CD4-positive, alpha-beta T cell treated with Interferon alpha-2 for 1 hour (primary cell): ENCODE measurements around the gene AKAP1.

Experiments used
- DNase-seq, 2 donors: peaks; one replicate each; pipeline ENCODE4 v3.0.0-alpha.2; 2020 to 2022

Gene AKAP1, protein sequence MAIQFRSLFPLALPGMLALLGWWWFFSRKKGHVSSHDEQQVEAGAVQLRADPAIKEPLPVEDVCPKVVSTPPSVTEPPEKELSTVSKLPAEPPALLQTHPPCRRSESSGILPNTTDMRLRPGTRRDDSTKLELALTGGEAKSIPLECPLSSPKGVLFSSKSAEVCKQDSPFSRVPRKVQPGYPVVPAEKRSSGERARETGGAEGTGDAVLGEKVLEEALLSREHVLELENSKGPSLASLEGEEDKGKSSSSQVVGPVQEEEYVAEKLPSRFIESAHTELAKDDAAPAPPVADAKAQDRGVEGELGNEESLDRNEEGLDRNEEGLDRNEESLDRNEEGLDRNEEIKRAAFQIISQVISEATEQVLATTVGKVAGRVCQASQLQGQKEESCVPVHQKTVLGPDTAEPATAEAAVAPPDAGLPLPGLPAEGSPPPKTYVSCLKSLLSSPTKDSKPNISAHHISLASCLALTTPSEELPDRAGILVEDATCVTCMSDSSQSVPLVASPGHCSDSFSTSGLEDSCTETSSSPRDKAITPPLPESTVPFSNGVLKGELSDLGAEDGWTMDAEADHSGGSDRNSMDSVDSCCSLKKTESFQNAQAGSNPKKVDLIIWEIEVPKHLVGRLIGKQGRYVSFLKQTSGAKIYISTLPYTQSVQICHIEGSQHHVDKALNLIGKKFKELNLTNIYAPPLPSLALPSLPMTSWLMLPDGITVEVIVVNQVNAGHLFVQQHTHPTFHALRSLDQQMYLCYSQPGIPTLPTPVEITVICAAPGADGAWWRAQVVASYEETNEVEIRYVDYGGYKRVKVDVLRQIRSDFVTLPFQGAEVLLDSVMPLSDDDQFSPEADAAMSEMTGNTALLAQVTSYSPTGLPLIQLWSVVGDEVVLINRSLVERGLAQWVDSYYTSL

GRCh38 chr17:57084802-57085447 is at the start of gene AKAP1:
TSS of gene AKAP1 (plus strand) at chr17:57085246. CDS start at chr17:57105465, 20,219 bp downstream.
- DNase-seq: peak; percentile 95 to 97

GRCh38 chr17:57035971-57036481 is 49.0 kb upstream of the AKAP1 start:
- no peak for DNase-seq

- no peak for DNase-seq
Measured at GRCh38 chr17:57037411-57037810, 47.6 kb upstream of the AKAP1 start.

GRCh38 chr17:57038486-57038885 is 46.6 kb upstream of the AKAP1 start:
- DNase-seq: no peak

GRCh38 chr17:57040571-57040970 is 44.5 kb upstream of the AKAP1 start:
- no peak for DNase-seq

GRCh38 chr17:57043276-57043675 is 41.8 kb upstream of the AKAP1 start:
- no peak for DNase-seq

GRCh38 chr17:57044976-57045867 is 39.8 kb upstream of the AKAP1 start:
- DNase-seq: peak in 1 of 2 donors; percentile 6

- DNase-seq: peak; percentile 4 to 28
Measured at GRCh38 chr17:57045868-57046704, 39.0 kb upstream of the AKAP1 start.

DNA sequence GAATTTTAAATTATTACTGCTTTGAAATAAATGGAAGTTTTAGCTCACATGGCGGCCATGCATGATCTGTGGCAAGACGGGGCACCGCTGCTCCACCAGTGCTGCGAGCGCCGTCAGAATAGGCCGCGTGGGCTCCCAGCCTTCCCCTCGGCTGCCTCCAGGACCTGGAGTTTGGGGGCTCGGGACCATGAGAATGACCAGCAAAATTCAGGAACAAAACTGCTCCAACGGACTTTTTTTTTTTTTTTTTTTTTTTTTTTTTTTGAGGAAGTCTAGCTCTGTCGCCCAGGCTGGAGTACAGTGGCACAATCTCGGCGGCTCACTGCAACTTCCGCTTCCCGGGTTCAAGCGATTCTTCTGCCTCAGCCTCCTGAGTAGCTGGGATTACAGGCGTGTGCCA is 38.3 kb upstream of the AKAP1 start:
- DNase-seq: peak in 1 of 2 donors; percentile 8

DNA sequence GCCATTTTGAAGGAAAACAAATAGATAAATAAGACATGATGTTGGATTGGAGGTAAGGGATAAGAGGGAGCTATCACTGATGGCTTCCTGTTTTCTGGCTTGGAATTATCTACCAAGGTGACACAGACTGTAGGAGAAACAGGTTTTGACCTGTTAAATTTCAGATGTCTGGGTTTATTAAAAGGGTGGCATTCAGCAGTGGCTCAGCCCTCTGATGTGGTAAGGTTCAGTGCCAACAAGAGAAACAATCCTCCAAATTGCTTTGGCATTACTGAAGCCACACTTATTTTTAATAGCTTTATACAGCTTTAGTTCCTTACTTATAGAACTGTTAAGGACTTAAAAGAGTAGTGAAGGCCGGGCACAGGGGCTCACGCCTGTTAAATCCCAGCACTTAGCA is 37.0 kb upstream of the AKAP1 start:
- DNase-seq: no peak

DNA sequence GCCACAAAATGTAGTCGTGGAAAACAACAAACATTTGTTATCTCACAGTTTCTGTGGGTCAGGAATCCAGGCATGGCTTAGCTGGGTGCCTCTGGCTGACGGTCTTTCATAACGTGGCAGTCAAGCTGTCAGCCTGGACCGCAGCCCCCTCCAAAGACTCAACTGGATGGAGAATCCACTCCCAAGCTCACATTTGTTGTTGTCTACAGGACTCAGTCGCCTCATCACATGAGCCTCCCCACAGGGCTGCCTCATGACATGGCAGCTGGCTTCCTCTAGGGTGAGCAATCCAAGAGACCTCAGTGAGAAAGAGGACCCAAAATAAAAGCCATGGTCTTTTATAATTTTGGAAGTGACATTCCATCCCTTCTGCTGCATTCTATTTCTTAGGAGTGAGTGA is 34.7 kb upstream of the AKAP1 start:
- no peak for DNase-seq

DNA sequence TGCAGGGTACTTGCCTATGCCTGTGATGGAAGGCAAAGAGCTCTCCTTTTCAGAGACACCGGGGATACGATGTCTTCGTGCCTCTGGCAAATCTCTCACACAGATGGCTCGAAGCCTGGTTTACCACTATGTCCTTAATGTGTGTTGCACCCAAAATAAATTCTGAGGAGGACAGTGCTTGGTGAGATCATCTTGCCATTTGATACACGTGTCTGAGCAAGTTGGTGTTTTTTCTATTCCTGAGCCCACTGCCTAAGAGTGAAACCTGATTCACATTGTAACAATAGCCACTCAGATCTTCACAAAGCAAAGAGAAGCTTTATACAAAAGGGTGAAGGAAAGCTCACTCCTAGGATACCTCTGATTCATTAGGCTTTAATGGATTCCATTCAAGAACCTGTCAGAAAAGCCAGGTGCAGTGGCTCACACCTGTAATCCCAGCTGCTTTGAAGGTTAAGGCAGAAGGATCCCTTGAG is 33.1 kb upstream of the AKAP1 start:
- DNase-seq: no peak

DNA sequence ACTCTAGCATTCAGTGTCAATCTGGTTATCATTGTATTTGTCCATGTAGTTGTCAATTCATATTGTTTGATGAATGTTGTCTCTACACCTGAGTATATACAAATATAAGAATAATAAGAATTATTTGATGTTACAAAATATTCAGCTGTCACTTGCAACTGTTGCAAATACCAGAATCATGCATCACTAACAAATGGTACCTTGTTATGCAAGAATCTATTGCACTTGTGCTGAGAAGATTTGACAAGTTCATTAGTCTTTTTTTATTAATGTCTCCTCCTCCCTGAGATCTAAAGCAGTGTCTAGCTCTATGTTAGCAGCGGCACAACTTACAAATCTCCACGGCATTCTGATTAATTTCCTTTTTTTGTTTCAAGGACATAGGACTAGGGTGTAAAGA is 22.2 kb upstream of the AKAP1 start:
- no peak for DNase-seq

DNA sequence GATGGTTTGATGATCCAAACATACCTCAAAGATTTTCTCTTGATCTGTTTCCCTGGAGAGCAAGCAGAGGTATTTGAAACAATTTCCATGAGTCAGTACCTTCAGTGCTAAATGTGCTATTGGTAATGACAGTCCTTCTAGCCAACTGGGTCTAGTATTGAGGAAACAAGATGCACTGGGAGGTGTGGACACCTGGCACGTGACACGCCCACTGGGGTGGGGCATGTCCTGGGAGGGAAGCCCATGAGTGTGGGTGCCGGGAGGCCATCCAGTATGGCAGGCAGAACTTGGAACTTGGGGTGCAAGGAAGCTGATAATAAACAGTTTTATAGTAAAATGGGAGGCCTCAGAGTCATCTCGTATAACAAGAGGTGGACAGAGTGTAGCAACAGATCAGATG is 17.9 kb upstream of the AKAP1 start:
- DNase-seq: no peak

DNA sequence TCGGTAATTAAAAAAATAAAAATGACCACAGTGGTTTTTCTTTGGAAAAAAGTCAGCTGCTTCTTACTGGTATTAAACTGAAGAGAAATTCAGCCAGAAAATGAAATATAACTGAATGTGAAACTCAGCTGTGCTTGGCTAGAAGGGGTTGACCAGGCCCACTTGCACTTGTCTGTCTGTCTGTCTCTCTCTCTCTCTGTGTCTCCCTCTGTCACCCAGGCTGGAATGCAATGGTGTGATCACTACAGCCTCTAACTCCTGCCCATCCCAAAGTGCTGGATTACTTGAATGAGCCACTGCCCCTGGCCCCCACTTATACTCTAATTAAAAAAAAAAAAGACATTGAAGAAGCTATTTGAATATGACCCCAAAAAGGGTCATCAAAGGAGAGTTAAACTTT is 17.3 kb upstream of the AKAP1 start:
- no peak for DNase-seq

GRCh38 chr17:57068222-57068658 is 16.8 kb upstream of the AKAP1 start:
- no peak for DNase-seq

GRCh38 chr17:57068707-57069106 is 16.3 kb upstream of the AKAP1 start:
- no peak for DNase-seq

DNA sequence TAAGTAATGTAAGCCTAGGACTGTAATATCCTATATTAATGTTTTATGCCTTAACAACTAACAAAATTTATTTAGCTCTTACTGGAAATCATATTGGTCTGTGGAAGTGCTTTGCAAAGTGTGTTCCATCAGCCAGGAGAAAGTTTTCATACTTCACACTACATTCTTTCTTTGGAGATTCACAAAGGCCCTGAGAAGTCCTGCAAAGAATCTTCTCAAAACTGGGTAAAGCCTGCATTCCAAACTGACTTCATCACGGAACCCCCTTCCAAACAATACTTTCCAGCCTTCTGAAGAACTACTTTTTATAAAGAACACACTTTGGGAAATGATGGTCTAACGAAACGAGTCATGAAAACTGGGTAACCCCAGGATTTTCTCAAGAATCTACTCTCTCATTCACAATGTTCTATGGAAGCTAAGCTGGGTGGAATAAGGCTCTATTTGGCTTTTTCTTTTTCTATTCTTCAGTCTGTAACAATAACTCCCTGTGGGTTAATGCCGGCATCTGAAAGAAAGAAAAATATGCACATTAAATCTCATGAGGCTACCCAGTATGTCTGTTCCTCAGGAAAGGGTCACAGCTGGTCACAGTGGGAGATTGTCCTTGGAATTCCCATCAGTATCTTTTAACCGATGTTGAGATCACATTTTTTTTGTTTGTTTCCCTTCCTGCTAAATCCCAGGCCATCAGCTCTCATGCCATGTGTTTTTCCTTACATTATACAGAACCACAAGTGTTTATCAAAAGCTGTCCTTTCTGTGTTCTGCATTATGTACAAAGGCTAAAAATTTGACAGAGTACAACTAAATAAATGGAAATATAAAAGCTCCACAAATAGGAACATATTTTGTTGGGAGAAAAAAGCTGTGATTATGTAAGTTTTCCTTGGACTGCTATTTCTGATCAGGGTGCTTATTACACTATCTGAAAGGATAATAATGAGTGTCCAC is 12.8 kb upstream of the AKAP1 start:
- DNase-seq: no peak

GRCh38 chr17:57073626-57074025 is 11.4 kb upstream of the AKAP1 start:
- DNase-seq: no peak

GRCh38 chr17:57075193-57075592 is 9.9 kb upstream of the AKAP1 start:
- DNase-seq: no peak
